Prostate gland (tissue), 2 donors: ENCODE data around the gene MSN.

Experiments used
- POLR2A ChIP-seq: fragments of 450-650 bp; IDR thresholded peaks from one replicate; pipeline ENCODE4 v1.6.1; 2016; ENCODE audit warnings: antibody characterized with exemption, mild to moderate bottlenecking
- TF ChIP-seq, protein P1 (sequence below), 4 experiments: fragments of 200-600 bp in 2 of 4; fragments of 450-650 bp in 2 of 4; sonication (generic) in 2 of 4; IDR thresholded peaks; 1 replicate in 3 of 4; 2 replicates in 1 of 4; pipeline ENCODE4 v1.5.1; 2016 to 2019; ENCODE audit warnings: antibody characterized with exemption in 4 of 4, mild to moderate bottlenecking in 2 of 4, moderate library complexity in 2 of 4

- TF ChIP-seq, protein P1, sequence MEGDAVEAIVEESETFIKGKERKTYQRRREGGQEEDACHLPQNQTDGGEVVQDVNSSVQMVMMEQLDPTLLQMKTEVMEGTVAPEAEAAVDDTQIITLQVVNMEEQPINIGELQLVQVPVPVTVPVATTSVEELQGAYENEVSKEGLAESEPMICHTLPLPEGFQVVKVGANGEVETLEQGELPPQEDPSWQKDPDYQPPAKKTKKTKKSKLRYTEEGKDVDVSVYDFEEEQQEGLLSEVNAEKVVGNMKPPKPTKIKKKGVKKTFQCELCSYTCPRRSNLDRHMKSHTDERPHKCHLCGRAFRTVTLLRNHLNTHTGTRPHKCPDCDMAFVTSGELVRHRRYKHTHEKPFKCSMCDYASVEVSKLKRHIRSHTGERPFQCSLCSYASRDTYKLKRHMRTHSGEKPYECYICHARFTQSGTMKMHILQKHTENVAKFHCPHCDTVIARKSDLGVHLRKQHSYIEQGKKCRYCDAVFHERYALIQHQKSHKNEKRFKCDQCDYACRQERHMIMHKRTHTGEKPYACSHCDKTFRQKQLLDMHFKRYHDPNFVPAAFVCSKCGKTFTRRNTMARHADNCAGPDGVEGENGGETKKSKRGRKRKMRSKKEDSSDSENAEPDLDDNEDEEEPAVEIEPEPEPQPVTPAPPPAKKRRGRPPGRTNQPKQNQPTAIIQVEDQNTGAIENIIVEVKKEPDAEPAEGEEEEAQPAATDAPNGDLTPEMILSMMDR (IDR thresholded peaks at IDR 0.05) = no peak
- no peak for TF ChIP-seq POLR2A
These were observed 4.5 kb downstream of the MSN start for GRCh38 chrX:65671966-65672365.
